ENCODE data around the gene SAC3D1. TPM values are rescaled to one million over a fixed set of nuclear protein-coding genes. Genes with fewer than 3 reads are reported as not detected.

Gene SAC3D1
- 10 to 100 TPM in 5 of 6 donors, 1 to 10 TPM in 1; 9.1 to 18.9 (median 14.5) TPM for total RNA-seq

- Histone ChIP-seq H3K27me3 (no peaks in the 10 kb centered on the region), H3K4me1 (peaks cover 22 to 48% (median 34%) of the 10 kb centered on the region in 4 donors), H3K9me3 (no peaks in the 10 kb centered on the region), H3K4me3 (peak within 1 kb of the TSS; percentile 47 to 100 (median 90)), H3K36me3 (peaks cover 0 to 53% (median 28%) of the 10 kb centered on the region in 4 donors), H3K27ac (peak within 1 kb of the TSS; percentile 82 to 94 (median 88))
- ATAC-seq (ENCODE audit: low FRiP score in 2 of 2) (peak; percentile 96 to 97), DNase-seq (peak; percentile 92 to 95)
- 0 to 2% methylated on average over 33 to 61 of the region's 91 CpGs for WGBS, 2 donors
- TF ChIP-seq POLR2AphosphoS5 (IDR thresholded peaks at IDR 0.05) (peak in 1 of 2 donors; percentile 67), EP300 (IDR thresholded peaks at IDR 0.05) (no peak), POLR2A (IDR thresholded peaks at IDR 0.05) (peak in 1 of 4 donors; percentile 57)
- TF ChIP-seq, protein P1, sequence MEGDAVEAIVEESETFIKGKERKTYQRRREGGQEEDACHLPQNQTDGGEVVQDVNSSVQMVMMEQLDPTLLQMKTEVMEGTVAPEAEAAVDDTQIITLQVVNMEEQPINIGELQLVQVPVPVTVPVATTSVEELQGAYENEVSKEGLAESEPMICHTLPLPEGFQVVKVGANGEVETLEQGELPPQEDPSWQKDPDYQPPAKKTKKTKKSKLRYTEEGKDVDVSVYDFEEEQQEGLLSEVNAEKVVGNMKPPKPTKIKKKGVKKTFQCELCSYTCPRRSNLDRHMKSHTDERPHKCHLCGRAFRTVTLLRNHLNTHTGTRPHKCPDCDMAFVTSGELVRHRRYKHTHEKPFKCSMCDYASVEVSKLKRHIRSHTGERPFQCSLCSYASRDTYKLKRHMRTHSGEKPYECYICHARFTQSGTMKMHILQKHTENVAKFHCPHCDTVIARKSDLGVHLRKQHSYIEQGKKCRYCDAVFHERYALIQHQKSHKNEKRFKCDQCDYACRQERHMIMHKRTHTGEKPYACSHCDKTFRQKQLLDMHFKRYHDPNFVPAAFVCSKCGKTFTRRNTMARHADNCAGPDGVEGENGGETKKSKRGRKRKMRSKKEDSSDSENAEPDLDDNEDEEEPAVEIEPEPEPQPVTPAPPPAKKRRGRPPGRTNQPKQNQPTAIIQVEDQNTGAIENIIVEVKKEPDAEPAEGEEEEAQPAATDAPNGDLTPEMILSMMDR (IDR thresholded peaks at IDR 0.05), result peak in 1 of 6 experiments; percentile 42
Measured at GRCh38 chr11:65040847-65041622, at the start of gene SAC3D1. SAC3D1 (plus strand) TSS chr11:65041210; CDS start chr11:65041293, 83 bp downstream.

GRCh38 chr11:64994318-64994717 lies 46.7 kb upstream of the SAC3D1 start:
- peaks cover 0 to 3% (median 0%) of the 10 kb centered on the region in 4 donors for H3K36me3 ChIP-seq
- ATAC-seq (ENCODE audit: low FRiP score in 2 of 2) (no peak), DNase-seq (peak in 1 of 2 donors; percentile 55)
- WGBS, 2 donors, result 95 to 97% methylated on average over 7 of the region's 7 CpGs
- TF ChIP-seq POLR2AphosphoS5 (IDR thresholded peaks at IDR 0.05) (no peak), POLR2A (IDR thresholded peaks at IDR 0.05) (no peak), EP300 (IDR thresholded peaks at IDR 0.05) (no peak)
- TF ChIP-seq, protein P1 (IDR thresholded peaks at IDR 0.05), result no peak
- no peaks in the 10 kb centered on the region for H3K9me3 ChIP-seq
- peaks cover 48 to 74% (median 59%) of the 10 kb centered on the region in 4 donors for H3K4me1 ChIP-seq
- no peaks in the 10 kb centered on the region for H3K27me3 ChIP-seq
- H3K27ac ChIP-seq, result peak overlapping the region in 2 of 4 donors; percentile 9 to 46
- no peak overlapping the region for H3K4me3 ChIP-seq

DNA sequence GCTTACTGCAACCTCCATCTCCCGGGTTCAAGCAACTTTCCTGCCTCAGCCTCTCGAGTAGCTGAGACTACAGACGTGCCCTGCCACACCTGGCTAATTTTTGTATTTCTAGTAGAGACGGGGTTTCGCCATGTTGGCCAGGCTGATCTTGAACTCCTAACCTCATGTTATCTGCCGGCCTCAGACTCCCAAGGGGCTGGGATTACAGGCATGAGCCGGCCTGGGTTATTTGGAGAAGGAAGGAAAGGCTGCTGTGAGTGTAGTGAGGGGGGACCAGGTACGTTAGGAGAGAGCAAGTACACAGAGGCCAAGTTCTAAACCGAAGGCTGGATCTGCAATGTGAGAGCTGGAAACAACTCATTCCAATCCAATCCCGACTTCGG lies 44.7 kb upstream of the SAC3D1 start:
- Histone ChIP-seq H3K27me3 (no peaks in the 10 kb centered on the region), H3K4me1 (peaks cover 28 to 54% (median 39%) of the 10 kb centered on the region in 4 donors), H3K27ac (peak overlapping the region; percentile 71 to 87 (median 84)), H3K4me3 (peak overlapping the region; percentile 43 to 66 (median 53)), H3K9me3 (no peaks in the 10 kb centered on the region), H3K36me3 (peaks cover 0 to 3% (median 0%) of the 10 kb centered on the region in 4 donors)
- WGBS, 2 donors, result 16 to 32% methylated on average over 11 of the region's 11 CpGs
- no peak for TF ChIP-seq POLR2AphosphoS5 (IDR thresholded peaks at IDR 0.05)
- DNase-seq (no peak), ATAC-seq (ENCODE audit: low FRiP score in 2 of 2) (peak in 1 of 2 donors; percentile 18)

GRCh38 chr11:64996710-64997380 lies 44.2 kb upstream of the SAC3D1 start, which contains the start of gene BATF2:
BATF2 (minus strand) TSS chr11:64996971; CDS start chr11:64996914, 57 bp downstream.
- peak in 1 of 2 donors; percentile 92 for DNase-seq
- Histone ChIP-seq H3K27ac (peak within 1 kb of the TSS; percentile 71 to 87 (median 84)), H3K4me1 (peaks cover 23 to 48% (median 36%) of the 10 kb centered on the region in 4 donors), H3K9me3 (no peaks in the 10 kb centered on the region), H3K4me3 (peak within 1 kb of the TSS; percentile 43 to 66 (median 53)), H3K27me3 (no peaks in the 10 kb centered on the region), H3K36me3 (peaks cover 0 to 3% (median 0%) of the 10 kb centered on the region in 4 donors)
- WGBS, 2 donors, result 18 to 25% methylated on average over 5 to 8 of the region's 9 CpGs
- TF ChIP-seq POLR2A (IDR thresholded peaks at IDR 0.05), result peak in 2 of 4 donors; percentile 28 to 82
- TF ChIP-seq, protein P1 (IDR thresholded peaks at IDR 0.05), result peak; percentile 49 to 84 (median 78)
- TF ChIP-seq EP300 (IDR thresholded peaks at IDR 0.05), result no peak
- peak; percentile 65 to 87 for TF ChIP-seq POLR2AphosphoS5 (IDR thresholded peaks at IDR 0.05)
- peak; percentile 90 to 91 for ATAC-seq (ENCODE audit: low FRiP score in 2 of 2)

DNA sequence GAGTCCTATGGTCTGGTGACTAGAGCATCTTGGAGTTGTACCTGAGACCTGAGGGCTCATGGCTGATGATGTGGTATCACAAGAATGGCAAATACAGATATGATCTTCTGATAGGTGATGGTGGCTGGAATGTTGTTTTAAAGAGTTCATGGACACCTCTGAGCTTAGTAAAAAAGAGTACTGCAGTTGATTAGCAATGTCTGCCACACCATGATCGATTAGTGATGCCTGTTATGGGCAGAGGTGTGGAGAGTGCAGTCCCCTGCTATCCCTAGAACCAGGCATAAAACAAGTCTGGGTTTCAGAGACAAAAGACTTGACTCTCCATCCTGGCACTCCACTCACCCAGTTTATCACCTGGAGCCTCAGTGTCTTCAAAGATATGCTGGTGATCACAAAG lies 42.9 kb upstream of the SAC3D1 start:
- ATAC-seq (ENCODE audit: low FRiP score in 2 of 2), result no peak

More for the DNA sequence above, 42.9 kb upstream of the SAC3D1 start:
- Histone ChIP-seq H3K9me3 (no peaks in the 10 kb centered on the region), H3K36me3 (no peaks in the 10 kb centered on the region), H3K4me3 (no peak overlapping the region), H3K27me3 (no peaks in the 10 kb centered on the region), H3K27ac (no peak overlapping the region), H3K4me1 (peaks cover 21 to 43% (median 33%) of the 10 kb centered on the region in 4 donors)
- 100% methylated on average over 1 of the region's 1 CpG for WGBS, 2 donors
- no peak for DNase-seq
- TF ChIP-seq, protein P1 (IDR thresholded peaks at IDR 0.05), result no peak
- TF ChIP-seq POLR2A (IDR thresholded peaks at IDR 0.05), result no peak
- no peak for TF ChIP-seq POLR2AphosphoS5 (IDR thresholded peaks at IDR 0.05)
- TF ChIP-seq EP300 (IDR thresholded peaks at IDR 0.05), result no peak
